IMR-90 (cell line): Measurements from ENCODE around the gene CD248. TPM values are rescaled to one million over a fixed set of nuclear protein-coding genes. Genes with fewer than 3 reads are reported as not detected.

Experiments
- ATAC-seq: fragments of 200-7000 bp; cut with Tn5 transposase; 2 replicates; pipeline ENCODE4 v1.9.1; 2020; ENCODE audit warnings: low read depth, mild to moderate bottlenecking, moderate library complexity
- BruUV-seq: library from RNA; stranded (reverse); fragments of 400-500 nt; replicated peaks from 2 replicates; lab custom pipeline; 2021; lab: Mats Ljungman, UMichigan
- CTCF ChIA-PET: fragments of 300-600 bp; formaldehyde crosslinking; extraction: SDS; loops from one replicate; lab custom pipeline; 2021; ENCODE audit warnings: antibody characterized with exemption; lab: Yijun Ruan, JAX
- POLR2A ChIA-PET: fragments of 300-600 bp; sonication (Branson Sonifier 250); formaldehyde crosslinking; loops from one replicate; lab custom pipeline; 2022; ENCODE audit warnings: antibody characterized with exemption; ENCODE audit not compliant: unreplicated experiment; lab: Charles Lee
- DNase-seq: peaks from one replicate; pipeline ENCODE4 v3.0.0; 2013
- H2AFZ ChIP-seq: replicated peaks from 2 replicates; pipeline ENCODE3; 2013; ENCODE audit warnings: low read length, mild to moderate bottlenecking; ENCODE audit not compliant: poor library complexity
- H2AK5ac ChIP-seq: 2 replicates; pipeline ENCODE4 v1.6.1; 2013; ENCODE audit warnings: low read depth, low read length, inconsistent platforms
- H2AK9ac ChIP-seq: replicated peaks from 2 replicates; pipeline ENCODE3; 2013; ENCODE audit warnings: mild to moderate bottlenecking, low read depth, low read length, moderate library complexity; ENCODE audit not compliant: poor library complexity
- H2BK120ac ChIP-seq: 2 replicates; pipeline ENCODE4 v1.6.1; 2013; ENCODE audit warnings: low read depth, low read length, inconsistent platforms
- H2BK15ac ChIP-seq: 3 replicates; pipeline ENCODE4 v1.6.1; 2013; ENCODE audit warnings: low read depth, low read length, inconsistent platforms
- H2BK20ac ChIP-seq: 2 replicates; pipeline ENCODE4 v1.6.1; 2013; ENCODE audit warnings: low read depth, mild to moderate bottlenecking, inconsistent platforms, low read length, moderate library complexity
- H2BK5ac ChIP-seq: 2 replicates; pipeline ENCODE4 v1.6.1; 2013; ENCODE audit warnings: mild to moderate bottlenecking, low read depth, low read length, inconsistent platforms; ENCODE audit not compliant: poor library complexity, severe bottlenecking
- H3K14ac ChIP-seq: replicated peaks from 2 replicates; pipeline ENCODE4 v1.6.1; 2013; ENCODE audit warnings: low read depth, low read length, inconsistent platforms
- H3K18ac ChIP-seq: 2 replicates; pipeline ENCODE4 v1.6.1; 2013; ENCODE audit warnings: low read depth, low read length, control low read depth
- H3K23ac ChIP-seq: 2 replicates; pipeline ENCODE4 v1.6.1; 2013; ENCODE audit warnings: low read depth, low read length, inconsistent platforms
- H3K27ac ChIP-seq: 2 replicates; pipeline ENCODE4 v1.5.1; 2013; ENCODE audit warnings: mild to moderate bottlenecking, control low read depth, low read length; ENCODE audit not compliant: insufficient read depth
- H3K27me3 ChIP-seq: 2 replicates; pipeline ENCODE4 v1.6.1; 2013; ENCODE audit warnings: low read length; ENCODE audit not compliant: control insufficient read depth, insufficient read depth
- H3K36me3 ChIP-seq: 2 replicates; pipeline ENCODE4 v1.6.1; 2013; ENCODE audit warnings: low read length, mixed read lengths; ENCODE audit not compliant: control insufficient read depth, insufficient read depth
- H3K4ac ChIP-seq: 2 replicates; pipeline ENCODE4 v1.6.1; 2013; ENCODE audit warnings: low read depth, low read length, inconsistent platforms
- H3K4me1 ChIP-seq: 2 replicates; pipeline ENCODE4 v1.6.1; 2013; ENCODE audit warnings: low read length, mixed read lengths; ENCODE audit not compliant: control insufficient read depth, insufficient read depth
- H3K4me2 ChIP-seq: 2 replicates; pipeline ENCODE4 v1.6.1; 2013; ENCODE audit warnings: low read depth, mild to moderate bottlenecking, control low read depth, low read length, moderate library complexity
- H3K4me3 ChIP-seq: 2 replicates; pipeline ENCODE4 v1.5.1; 2013; ENCODE audit warnings: low read depth, mild to moderate bottlenecking, control low read depth, low read length, moderate library complexity; ENCODE audit not compliant: insufficient read depth
- H3K56ac ChIP-seq: 2 replicates; pipeline ENCODE4 v1.6.1; 2013; ENCODE audit warnings: low read length, inconsistent platforms; ENCODE audit not compliant: insufficient read depth; ENCODE audit errors: extremely low read depth
- H3K79me1 ChIP-seq, 2 experiments: 2 replicates each; pipeline ENCODE4 v1.6.1; 2013; ENCODE audit warnings: low read length in 2 of 2, inconsistent platforms in 1 of 2, low read depth in 1 of 2
- H3K9ac ChIP-seq: 2 replicates; pipeline ENCODE4 v1.6.1; 2013; ENCODE audit warnings: low read depth, low read length, control low read depth
- H3K9me1 ChIP-seq: 2 replicates; pipeline ENCODE4 v1.6.1; 2013; ENCODE audit warnings: low read length, inconsistent platforms; ENCODE audit not compliant: insufficient read depth
- H3K9me3 ChIP-seq: 2 replicates; pipeline ENCODE4 v1.6.1; 2013; ENCODE audit warnings: low read length; ENCODE audit not compliant: control insufficient read depth, insufficient read depth
- H4K20me1 ChIP-seq: 2 replicates; pipeline ENCODE4 v1.6.1; 2013; ENCODE audit warnings: low read length, inconsistent platforms; ENCODE audit not compliant: insufficient read depth
- H4K5ac ChIP-seq: 2 replicates; pipeline ENCODE4 v1.6.1; 2013; ENCODE audit warnings: mild to moderate bottlenecking, low read depth, low read length, control low read depth
- H4K8ac ChIP-seq, 2 experiments: 2 replicates each; pipeline ENCODE4 v1.6.1; 2013; ENCODE audit warnings: low read depth in 2 of 2, low read length in 2 of 2, control low read depth in 1 of 2, inconsistent platforms in 1 of 2
- H4K91ac ChIP-seq: 2 replicates; pipeline ENCODE4 v1.6.1; 2013; ENCODE audit warnings: low read depth, low read length, inconsistent platforms; ENCODE audit not compliant: insufficient read depth
- BHLHE40 ChIP-seq: fragments of 150-350 bp; IDR thresholded peaks from 2 replicates; pipeline ENCODE4 v1.6.1; 2016; ENCODE audit warnings: mild to moderate bottlenecking, low read depth, low read length
- NFE2L2 ChIP-seq: fragments of 150-350 bp; IDR thresholded peaks from 2 replicates; pipeline ENCODE4 v1.6.1; 2016; ENCODE audit warnings: low read depth, mild to moderate bottlenecking, low read length
- RCOR1 ChIP-seq: IDR thresholded peaks from 2 replicates; pipeline ENCODE4 v1.6.1; 2012; ENCODE audit warnings: mild to moderate bottlenecking, low read length, improper control_type of control experiment; ENCODE audit not compliant: insufficient replicate concordance
- USF2 ChIP-seq: fragments of 150-350 bp; IDR thresholded peaks from 2 replicates; pipeline ENCODE4 v1.6.1; 2017; ENCODE audit warnings: mild to moderate bottlenecking, antibody characterized with exemption, low read length, low read depth
- WGBS, 2 experiments: methylation state at CpG; one replicate each; pipeline versions ENCODE4 v1.1.5 to v1.1.7; 2013; ENCODE audit warnings: missing lambda C conversion rate in 2 of 2; ENCODE audit not compliant: insufficient read length in 1 of 2; ENCODE audit errors: extremely low coverage in 2 of 2; 5-methylcytosine and 5-hydroxymethylcytosine counted together
- dilution Hi-C: fragments of 300-500 bp; cut with HindIII; formaldehyde crosslinking; loops from one replicate; pipeline ENCODE4 v1.14.3; 2018; ENCODE audit warnings: low sequenced_read_pairs; ENCODE audit not compliant: unreplicated experiment
- in situ Hi-C: fragments of 300-500 bp; cut with MboI; formaldehyde crosslinking; loops from 3 replicates; pipeline ENCODE4 v1.14.3; 2019; ENCODE audit warnings: low sequenced_read_pairs, inconsistent platforms, mixed read lengths
- intact Hi-C: fragments of 100-400 bp; cut with micrococcal nuclease; formaldehyde crosslinking; loops from 2 replicates; pipeline ENCODE4 v1.10.0; 2022
- polyA plus RNA-seq, 3 experiments: library from polyadenylated mRNA; depleted of rRNA; stranded (reverse); fragments of >200 nt; gene quantifications; 2 replicates each; pipeline ENCODE4 v1.2.3, GENCODE V29; 2012; ENCODE audit warnings: low replicate concordance in 1 of 3
- total RNA-seq: library from RNA; depleted of rRNA; stranded (reverse); fragments of >200 nt; gene quantifications from 2 replicates; pipeline ENCODE4 v1.2.3, GENCODE V29; 2012

The CD248 gene
- total and polyA plus RNA-seq, 2 of the 4 experiments (the other 2 are of a cell fraction), result 19.5 to 223 TPM

DNA sequence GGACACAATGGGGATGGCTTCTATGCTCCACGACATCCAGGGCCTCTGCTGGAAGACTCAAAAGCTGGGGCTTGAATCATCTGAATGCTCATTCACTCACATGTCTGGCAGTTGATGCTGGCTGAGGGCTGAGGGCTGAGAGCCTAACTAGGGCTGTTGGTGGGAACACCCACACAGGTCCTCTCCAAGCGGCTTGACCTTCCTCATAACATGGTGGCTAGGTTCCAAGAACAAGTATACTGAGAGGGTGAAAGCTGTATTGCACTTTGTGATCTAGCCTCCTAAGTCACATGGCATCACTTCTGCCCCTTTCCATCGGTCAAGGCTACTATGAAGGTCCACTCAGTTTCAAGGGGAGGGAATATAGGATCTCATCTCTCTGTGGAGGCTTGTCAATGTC lies 17.7 kb downstream of the CD248 start:
- H4K91ac ChIP-seq, result no peak overlapping the region
- H3K27me3 ChIP-seq, result peaks cover 21% of the 10 kb centered on the region
- no peaks in the 10 kb centered on the region for H4K20me1 ChIP-seq
- no peak overlapping the region for H3K4ac ChIP-seq
- no peaks in the 10 kb centered on the region; the same call in 1 of the 2 replicates for H3K9me1 ChIP-seq
- no peak overlapping the region for H2AK5ac ChIP-seq
- H3K27ac ChIP-seq, result no peak overlapping the region
- no peaks in the 10 kb centered on the region for H3K36me3 ChIP-seq
- no peak overlapping the region for H3K9ac ChIP-seq
- H2BK15ac ChIP-seq, result no peak overlapping the region
- no peak overlapping the region for H3K4me2 ChIP-seq
- no peak overlapping the region for H3K56ac ChIP-seq
- no peak overlapping the region for H2BK20ac ChIP-seq
- TF ChIP-seq RCOR1 (no peak), USF2 (no peak), BHLHE40 (no peak), NFE2L2 (no peak)
- 100% methylated on average over 1 of the region's 3 CpGs; no CpG with 5 or more reads in 1 of the 2 experiments for WGBS, 2 experiments
- no peak for DNase-seq
- no peaks in the 10 kb centered on the region for H3K9me3 ChIP-seq
- ATAC-seq, result no peak
- H2BK120ac ChIP-seq, result no peak overlapping the region
- H4K5ac ChIP-seq, result no peak overlapping the region
- ChIA-PET POLR2A (no interaction called here), CTCF (interaction anchor here (1.6 kb wide), 1 partner anchor 12 kb away, joined by 5 read pairs; no protein-coding TSS in a partner anchor)
- no peak overlapping the region for H3K4me3 ChIP-seq
- H4K8ac ChIP-seq, result no peak overlapping the region
- dilution Hi-C loops (no loop called here), in situ Hi-C loops (no loop called here), intact Hi-C loops (no loop called here)
- H3K4me1 ChIP-seq, result no peaks in the 10 kb centered on the region
- no peak overlapping the region for H2AFZ ChIP-seq
- H3K79me1 ChIP-seq, result no peaks in the 10 kb centered on the region
- H3K23ac ChIP-seq, result no peak overlapping the region
- H2BK5ac ChIP-seq, result no peak overlapping the region
- no peak overlapping the region for H3K18ac ChIP-seq
- no peak overlapping the region for H2AK9ac ChIP-seq
- BruUV-seq, result no TSS peak
- no peak overlapping the region for H3K14ac ChIP-seq
